GM18873 (cell line): ENCODE results near the gene MYBPC2.

Source experiments
- ATAC-seq: cut with Tn5 transposase; IDR thresholded peaks from one replicate; pipeline ENCODE4 v1.9.1; 2021; ENCODE audit warnings: mild to moderate bottlenecking, moderate library complexity, moderate number of reproducible peaks; ENCODE audit not compliant: unreplicated experiment, low FRiP score

Gene MYBPC2

DNA sequence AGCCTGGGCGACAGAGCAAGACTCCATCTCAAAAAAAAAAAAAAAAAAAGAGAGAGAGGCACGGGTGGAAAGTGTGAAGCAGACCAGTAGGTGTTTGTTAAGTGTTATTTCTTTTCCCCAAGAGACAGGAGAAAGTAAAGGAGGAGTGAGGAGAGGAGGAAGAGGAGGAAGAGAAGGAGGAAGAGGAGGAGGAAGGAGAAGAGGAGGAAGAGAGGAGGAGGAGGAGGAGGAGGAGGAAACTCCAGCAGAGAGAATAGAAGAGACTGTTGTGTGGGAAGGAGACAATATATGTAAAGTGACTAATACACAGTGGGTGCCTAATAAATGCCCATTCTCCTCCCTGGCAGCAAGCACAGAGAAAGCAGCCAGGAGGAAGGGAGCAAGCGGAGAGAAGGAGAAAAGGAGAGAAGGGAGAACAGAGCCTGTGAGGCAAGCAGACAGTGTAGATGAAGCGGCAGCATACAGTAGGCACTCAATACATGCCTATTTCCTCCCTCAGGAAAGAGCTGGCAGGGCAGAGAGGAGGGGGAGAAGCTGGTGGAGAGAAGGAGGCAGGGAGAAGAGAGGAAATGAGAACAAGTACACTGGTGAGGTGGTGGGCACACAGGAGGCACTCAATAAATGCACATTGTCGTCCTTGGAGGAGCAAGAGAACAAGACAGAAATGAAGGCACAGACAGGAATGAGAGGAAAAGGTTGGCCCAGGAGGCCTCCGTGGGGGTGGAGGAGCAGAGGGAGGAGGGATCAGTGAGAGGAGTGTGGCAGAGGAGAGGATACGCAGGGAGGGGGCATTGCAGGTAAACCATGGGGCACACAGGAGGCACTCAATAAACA is 61.7 kb downstream of the MYBPC2 start:
- no peak for ATAC-seq

DNA sequence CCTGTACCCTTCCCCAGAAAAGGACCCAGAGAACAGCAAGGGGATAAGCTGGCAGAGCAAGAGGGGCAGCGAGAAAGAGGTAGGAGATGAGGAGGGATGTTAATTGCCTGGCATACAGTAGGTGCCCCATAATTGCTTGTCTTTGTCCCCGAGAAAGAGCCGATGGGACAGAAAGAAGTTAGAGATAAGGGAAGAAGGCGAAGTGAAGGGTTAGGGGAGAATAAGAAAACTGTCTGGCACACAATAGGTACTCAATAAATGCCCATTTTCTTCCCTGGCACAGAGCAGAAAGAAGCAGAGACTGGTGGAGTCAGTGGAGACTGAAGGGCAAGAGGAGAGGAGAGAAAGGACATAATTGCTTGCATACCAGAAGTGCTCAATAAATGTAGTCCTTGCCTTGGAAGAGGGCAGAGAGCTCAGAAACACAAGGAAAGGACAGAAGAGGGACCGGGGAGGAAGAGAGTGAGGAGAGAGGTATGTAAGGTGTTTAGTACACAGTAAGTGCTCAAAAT is 62.4 kb downstream of the MYBPC2 start:
- no peak for ATAC-seq

DNA sequence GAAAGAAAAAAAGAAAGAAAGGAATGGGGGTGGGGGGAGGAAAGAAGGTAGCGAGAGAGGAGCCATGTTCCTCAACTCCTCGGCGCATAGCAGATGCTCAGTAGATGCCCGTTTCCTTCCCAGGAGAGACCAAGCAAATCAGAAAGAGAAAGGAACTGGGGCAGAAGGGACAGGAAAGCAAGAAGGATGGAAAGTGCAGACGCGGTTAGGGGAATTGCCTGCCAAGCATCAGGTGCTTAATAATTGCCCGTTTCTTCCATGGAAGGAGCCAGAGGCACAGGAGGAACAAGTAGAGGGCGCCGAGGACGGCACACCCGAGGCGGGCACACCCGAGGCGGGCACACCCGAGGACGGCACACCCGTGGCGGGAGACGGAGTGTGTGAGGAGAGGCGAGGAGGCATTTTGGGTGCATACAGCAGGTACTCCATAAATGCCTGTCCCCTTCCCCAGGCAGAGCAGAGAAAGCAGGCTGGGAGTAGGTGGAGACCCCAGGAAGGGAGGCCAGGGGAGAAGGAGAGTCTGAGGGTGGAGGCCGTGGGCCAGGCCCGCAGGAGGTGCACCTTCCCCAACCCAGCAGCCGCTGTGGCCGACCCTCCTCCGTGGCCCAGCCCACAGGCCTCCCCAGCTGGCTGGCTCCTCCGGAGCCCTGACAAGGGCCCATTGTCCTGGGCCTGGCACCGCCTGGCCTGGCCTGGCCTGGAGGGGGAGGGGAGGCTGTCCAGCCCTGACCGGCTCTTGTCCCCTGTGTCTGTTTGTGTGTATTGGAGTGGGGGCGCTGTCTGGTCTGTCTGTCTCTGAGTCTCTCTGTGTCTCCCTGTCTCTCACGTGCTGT is 63.7 kb downstream of the MYBPC2 start:
- no peak for ATAC-seq

DNA sequence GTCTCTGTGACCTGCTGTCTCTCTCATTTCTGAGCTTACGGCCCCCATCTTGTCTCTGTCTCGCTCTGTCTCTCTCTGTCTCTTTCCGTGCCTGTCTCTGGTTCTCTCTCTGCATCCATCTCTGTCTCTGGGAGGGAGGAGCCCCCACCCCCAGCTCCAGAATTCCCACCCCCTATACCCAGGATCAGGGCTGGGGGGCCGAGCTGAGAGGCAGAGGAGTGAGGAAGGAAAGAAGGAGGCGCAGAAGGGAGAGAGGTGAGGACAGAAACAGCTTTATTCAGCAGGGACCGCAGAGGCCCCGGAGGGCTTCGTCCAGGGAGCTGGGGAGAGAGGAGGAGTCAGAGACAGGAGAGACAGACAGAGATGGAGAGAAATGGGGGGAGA is 64.3 kb downstream of the MYBPC2 start:
- ATAC-seq: no peak

DNA sequence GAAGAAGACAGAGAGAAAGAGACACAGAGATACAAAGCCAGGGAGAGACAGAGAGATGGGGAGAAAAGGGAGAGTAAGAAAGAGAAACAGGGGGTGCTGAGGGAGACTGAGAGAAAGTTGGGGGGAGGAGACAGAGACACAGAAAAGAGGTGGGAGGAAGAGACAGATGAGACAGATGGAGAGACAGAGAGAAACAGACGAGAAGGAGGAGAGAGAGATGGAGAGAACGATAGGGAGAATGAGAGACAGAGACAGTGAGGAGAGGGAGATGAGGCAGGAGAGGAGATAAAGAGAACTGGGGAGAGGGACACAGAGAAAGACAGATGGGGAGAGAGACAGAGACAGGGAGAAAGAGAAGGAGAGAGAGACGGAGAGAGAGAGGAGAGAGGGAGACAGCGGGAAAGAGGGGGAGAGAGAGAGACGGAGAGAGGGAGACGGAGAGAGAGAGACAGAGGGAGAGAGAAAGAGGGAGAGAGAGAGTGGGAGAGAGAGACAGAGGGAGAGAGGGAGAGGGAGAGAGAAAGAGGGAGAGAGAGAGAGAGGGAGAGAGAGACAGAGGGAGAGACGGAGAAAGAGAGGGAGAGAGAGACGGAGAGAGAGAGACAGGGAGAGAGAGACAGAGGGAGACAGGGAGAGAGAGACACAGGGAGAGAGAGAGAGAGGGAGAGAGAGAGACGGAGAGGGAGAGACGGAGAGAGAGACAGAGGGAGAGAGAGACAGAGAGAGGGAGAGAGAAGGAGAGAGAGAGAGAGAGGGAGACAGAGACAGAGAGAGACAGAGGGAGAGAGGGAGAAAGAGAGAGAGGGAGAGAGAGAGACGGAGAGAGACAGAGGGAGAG is 65.7 kb downstream of the MYBPC2 start:
- ATAC-seq: no peak

DNA sequence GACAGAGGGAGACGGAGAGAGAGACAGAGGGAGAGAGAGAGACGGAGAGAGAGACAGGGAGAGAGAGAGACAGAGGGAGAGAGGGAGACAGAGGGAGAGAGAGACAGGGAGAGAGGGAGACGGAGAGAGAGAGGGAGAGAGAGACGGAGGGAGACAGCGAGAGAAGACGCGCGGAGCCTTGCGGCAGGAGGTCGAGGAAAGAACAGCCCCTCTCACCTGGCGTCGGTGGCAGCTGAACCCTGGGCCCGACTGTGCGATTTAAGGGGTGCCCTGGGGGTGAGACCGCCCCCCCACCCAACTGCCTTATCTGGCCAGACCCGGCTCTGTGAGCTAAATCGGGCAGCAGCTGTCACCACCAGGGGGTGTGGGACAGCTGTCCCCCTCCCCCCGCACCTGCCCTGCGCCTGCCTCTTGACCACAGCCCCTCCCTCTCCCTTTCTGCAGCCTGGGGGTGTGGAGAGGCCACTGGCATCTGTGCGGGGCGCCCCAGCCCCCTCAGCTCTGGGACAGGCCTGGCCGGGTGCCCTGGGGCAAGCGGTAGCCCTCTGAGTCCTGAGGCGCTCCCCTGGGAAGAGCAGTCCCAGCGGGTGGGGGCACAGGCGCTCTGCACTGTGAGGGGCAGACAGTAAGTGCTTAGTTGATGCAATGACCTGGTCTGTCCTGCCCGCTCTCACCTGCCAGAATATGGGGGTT is 67.5 kb downstream of the MYBPC2 start:
- ATAC-seq: no peak

DNA sequence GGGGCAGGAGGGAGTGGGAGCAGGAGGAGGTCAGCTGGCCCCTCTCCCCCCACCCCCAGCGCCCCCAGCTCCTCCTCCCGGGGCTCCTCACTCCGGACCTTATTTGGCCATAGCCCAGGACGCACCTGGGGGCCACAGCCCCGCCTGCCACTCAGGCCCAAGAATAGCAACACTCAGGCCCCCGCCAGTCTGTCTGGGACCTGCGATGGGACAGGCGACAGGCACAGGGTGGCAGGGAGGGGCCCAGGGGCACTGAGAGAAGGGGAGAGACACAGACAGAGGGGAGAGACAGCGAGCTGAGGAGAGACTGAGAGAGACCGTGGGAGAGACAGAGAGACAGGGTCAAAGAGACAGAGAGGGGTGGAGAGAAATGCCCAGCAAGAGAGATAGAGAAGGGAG is 68.1 kb downstream of the MYBPC2 start:
- ATAC-seq: no peak

DNA sequence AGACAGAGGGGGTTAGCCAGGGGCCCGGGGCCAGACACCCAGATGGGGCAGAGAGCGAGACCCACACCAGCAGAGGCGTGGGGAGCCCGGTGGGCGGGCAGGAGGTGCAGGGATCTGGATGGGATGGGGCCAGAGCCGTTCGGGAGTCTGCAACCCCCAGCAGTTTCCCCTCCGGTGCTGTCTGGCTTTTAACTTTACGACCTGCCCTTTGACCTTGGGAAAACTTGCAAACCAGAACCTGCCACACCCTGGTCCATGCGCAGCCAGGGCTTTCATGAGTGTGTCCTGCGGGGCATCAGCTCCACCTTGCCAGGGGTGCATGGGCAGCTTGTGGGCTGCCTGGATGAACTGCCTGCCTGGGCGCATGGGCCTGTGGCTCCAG is 68.5 kb downstream of the MYBPC2 start:
- ATAC-seq: no peak

DNA sequence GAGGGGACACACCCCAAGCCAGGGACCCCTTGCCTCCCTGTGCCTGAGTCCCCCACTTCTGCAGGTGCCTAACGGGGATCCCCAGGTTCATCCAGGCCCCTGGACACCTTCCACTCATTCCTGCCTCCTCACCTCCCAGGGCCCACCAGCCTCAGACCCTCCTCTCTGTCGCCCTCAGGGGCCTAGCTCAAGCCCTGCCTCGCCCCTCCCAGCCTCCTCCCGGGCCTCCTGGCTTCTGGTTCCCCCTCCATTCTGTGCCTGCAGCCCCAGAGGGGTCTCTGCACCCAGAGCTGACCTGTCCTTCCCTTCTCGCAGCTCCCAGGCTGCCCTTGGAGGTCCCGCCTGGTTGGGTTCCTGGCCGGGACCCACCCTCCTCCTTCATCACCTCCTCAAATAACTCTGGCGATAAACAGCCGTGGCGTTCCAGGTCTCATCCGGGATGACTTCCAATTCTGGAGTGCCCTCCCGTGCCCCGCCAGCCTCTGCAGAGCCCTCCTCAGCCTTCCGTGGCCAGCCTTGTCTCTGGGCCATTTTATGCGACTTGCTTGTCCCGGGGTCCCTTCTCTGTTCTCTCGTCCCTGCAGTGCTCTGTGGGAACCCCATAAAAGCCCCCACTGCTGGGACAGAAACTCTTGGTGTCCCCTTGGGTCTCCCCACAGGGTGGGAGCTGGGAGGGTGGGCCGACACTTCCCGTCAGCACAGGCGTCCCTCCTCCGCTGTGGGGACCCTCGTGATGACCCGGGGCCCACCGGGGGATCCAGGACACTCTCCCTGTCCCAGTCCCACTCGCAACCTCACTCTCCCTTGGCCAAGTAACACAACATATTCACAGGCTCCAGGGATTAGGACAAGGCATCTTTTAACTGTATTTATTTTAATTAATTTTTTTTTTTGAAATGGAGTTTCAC is 69.1 kb downstream of the MYBPC2 start:
- ATAC-seq: no peak

DNA sequence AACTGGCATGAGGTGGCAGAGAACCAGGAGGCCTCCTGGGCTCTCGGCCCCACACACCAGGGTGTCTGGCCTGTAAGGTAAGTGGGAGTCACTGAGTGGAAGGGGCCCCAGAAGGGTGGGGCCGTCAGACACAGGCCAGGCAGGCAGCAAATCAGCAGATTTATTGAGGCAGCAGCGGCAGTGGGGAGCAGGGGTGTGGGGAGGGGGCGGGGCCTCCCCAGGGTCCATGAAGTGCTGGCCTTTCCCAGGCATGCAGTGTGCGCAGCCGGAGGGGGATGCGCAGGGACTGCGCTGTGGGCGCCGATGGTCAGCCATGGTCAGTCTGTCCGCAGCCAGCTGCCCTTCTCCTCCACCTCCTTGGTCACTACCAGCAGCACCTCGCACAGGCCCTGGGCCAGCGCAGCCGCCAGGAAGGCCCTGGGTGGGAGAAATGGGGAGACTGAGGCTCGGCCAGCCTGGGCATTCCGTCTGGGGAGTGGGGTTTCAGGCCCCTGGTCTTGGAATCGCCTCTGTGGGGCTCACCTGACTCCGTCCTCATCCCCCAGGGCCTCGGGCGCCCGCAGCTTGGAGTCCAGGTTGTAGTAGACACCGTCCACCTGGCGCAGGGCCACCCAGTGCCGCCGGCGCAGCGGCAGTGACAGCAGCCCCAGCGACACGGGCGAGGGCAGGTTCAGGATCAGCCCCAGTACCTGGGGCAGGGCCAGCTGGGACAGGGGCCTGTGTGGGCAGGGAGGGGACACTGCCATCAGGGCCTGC is 73.3 kb downstream of the MYBPC2 start:
- no peak for ATAC-seq

DNA sequence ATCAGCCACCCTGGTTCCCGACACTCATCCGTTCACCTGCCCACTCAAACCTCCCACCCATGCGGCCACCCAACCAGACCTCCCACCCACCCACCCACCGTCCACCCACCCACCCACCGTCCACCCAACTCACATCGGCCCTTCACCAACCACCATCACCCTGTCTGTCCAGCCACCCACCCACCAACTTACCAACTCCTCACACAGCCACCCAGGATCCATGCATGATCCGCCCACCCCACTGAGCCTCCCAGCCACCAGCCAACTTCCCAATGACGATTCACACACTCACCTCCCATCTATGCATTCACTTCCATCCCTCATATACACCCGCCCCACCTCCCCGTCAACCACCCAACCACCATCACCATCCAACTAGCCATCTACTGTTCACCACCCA is 74.0 kb downstream of the MYBPC2 start:
- ATAC-seq: no peak

DNA sequence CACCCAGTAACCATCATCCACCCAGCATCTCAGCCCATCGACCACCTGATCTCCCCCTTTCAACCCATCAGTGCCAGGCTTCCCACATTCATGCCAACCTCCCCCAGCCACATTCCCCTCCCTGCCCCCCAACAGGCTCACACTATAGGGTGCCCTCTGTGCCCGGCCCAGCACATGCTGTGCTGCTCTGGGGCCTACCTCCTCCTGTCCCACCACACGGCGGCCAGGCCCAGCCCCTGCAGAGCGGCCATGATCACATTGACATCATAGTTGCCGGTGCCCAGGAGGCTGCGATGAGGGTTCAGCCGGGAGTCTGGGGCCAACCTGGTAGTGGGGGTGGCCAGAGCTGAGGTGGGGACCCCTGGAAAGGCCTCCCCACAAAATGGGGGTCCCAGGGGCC is 74.7 kb downstream of the MYBPC2 start:
- ATAC-seq: no peak

DNA sequence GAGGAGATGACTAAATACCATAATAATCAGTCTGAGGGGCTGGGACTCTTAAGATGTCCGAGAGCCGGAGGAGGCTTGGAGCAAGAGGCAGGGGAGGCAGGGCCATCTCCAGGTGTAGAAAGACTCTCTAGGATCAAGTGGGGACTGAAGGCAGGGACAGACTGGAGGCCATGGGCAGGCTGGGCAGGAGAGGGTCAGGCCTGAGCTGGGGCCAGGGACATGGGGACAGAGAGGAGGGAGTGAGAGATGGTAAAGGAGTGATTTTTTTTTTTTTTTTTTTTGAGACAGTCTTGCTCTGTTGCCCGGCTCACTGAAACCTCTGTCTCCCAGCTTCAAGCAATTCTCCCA is 76.1 kb downstream of the MYBPC2 start:
- no peak for ATAC-seq

DNA sequence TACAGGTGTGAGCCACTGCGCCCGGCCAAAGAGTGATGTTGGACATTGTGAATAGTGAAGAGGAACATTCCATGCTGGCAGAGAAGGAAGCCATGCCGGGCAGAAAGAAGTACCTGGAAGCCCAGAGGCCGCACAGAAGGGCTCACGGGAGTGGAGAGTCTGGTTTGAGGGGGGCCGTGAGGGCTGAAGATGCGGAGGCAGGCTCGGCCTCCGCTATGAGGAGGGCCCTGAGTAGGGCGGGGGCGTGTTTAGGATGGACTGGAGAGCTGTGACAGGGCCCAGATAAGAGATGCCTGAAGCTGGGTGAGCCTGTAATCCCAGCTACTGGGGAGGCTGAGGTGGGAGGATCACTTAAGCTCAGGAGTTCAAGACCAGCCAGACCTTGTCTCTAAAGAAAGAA is 76.7 kb downstream of the MYBPC2 start:
- ATAC-seq: no peak

DNA sequence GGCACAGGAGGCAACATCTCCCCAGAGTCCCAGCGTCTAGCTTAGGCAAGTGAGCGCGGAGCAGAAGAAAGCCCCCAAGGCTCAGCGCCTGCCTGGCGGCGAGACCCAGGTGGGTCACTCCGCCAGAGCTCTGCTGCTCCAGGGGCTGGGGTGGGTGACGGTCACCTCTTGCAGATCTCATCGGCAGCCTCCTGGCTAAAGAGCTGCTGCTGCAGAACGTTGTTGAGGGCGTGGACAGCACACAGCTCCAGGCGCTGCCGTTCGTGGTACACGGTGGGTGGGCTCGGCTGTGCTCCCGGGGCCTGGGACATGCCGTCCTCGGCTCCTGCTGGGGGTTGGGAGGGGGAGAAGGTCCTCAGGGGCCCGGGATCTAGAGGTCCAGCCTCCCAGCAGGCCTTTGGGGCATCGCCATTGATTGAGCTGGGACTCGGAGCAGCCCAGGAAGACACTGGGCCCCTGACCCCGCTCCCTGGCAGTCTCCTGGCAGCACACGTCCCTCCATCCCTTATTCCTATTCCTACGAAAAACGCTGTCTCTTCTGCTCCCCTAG is 77.5 kb downstream of the MYBPC2 start:
- ATAC-seq: no peak

DNA sequence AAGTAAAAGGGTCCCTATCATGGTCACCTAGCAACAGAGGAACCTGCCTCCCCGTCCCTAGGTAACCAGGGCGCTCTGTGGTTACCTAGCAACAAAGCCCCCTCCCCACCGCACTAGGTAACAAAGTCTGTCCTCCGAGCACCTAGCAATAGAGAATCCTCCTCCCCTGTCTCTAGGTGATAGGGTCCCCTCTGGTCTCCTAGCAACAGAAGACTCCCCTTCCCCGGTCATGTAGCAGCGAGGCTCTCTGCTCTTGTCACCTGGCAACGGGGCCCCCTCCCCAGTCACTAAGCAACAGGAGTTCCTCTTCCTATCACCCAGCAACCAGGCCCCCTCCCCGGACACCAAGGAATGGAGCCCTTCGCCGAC is 78.0 kb downstream of the MYBPC2 start:
- no peak for ATAC-seq

DNA sequence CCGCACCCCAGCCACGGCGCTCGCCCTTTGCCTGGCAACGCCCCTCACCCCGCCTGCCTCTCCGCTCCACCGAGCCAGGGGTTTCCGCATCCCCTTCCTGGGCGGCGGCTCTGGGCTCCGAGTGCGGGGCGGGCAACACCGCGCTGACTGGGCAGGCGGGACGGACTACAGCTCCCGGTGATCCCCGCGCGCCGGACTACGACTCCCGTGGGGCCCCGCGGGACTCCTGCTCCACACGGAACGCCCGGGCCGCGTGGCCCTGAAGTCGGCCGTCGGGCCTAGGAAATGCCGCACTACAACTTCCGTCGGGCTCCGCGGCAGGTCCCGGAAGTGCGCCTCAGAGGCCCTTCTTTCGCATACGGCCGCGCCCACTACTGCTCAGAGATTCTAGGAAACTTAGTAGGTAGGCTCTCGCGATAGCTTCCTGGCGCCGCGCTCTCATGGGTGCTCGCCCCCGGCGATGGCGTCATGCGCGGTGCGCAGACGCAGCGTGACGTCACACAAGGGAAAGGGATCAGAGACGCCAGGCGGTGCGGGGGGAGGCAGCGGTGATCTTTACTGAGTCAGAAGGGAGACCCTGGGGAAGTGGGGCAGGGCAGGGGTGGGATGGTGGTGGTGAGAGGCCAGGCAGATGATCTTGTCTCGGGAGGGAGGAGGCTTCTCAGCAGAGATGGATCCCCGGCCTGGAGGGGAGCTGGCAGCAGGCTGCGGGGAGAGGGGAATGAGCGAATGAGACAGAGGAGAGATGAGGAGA is 78.6 kb downstream of the MYBPC2 start, which contains the start of gene JOSD2:
JOSD2 (minus strand) TSS at position 123 of the 754 bp plus-strand sequence. CDS start 760 bp downstream, outside the sequence.
- ATAC-seq: peak; percentile 85
